UCSD-AML1 (cell line): ENCODE results near the gene ZNF460.
A peak's percentile ranks its signal among the peaks of the same experiment; 100 is the strongest.

Experiments
- DNase-seq: peaks from one replicate; lab custom pipeline; 2025; ENCODE audit not compliant: unreplicated experiment; lab: John Stamatoyannopoulos, UW

Gene ZNF460

DNA sequence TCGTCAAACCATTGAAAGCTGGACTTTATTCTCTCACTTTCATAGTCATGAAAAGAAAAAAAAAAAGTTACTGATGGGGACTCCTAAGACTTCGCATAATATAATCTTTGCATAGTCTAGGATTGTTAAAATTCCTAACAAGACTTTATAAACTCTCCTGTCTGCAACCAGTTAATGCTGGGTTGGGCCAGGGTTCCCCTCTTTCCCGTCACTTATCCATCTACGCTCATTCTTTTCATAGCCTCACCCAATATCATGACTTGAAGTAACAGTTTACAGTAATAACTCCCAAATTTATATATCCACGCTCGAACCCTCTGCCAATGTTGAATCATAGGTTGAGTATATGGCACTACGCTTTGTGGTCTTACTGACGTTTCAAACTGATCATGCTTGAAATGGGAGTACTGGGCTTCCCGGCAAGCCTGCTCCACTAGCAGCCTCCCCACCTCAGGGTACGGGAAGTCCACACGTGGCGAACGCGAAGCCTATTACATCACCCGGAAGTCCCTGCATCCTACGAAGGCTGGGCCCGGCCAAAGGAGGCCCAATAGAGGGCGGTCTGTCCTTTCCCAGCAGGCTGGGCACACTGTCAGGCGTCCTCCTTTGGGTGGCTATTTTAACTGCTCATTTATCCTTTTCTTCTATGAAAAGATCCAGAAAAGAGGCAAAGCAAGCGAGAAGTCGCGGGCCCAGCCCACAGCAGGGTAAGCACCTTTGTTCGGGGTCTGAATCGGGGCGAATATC, 694 bp upstream of the ZNF460 start:
- peak; percentile 91 for DNase-seq

DNA sequence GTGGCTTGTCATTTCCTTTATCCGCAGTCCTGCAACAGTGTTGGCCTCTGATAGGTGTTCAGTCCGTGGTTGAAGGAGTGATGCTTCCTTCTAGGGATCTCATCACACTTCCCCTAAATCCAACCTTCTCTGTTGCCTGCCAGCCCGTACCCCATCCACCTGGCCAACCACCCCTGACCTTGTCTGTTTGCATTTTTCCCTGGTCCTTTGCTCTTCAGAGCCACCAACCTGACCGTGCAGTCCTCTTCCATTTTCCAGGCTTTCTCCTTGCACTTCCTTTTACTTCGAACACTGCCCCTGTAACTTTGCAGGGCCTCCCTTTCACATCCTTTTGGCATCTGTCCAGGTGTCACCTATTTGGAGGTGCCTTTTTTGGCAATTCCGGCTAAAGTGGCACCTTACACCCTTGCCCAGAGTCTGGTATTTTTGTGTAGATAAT, 696 bp downstream of the ZNF460 start:
- DNase-seq, result peak; percentile 35

DNA sequence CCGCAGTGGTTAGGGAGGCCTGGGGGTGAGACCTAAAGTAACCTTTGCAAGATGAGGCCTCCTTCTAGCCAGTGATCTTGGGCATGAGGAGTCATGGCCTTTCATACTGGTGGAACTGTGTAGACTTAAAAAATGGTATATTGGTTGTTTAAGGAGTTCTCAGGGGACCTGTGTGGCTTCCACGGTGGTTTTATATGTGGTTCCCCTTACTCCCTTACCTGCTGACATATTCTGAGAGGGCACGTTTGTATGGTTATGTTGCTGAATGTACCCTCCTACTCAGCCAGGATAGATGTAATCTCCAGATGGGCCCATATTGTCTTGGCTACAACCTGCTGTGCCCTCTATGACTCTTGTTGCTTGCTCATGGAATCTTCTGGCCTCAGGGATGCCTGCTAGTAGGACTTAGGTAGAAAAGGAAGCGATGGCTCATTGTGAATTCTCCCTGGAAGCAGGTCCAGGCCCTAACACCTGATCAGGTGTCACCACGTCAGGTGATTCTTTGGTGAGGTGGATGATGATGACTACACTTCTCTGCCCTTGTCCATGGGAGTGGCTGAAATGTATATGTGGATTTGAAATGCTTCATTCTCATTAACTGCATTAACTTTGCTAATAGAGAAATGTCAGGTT, 1.8 kb downstream of the ZNF460 start:
- no peak for DNase-seq

DNA sequence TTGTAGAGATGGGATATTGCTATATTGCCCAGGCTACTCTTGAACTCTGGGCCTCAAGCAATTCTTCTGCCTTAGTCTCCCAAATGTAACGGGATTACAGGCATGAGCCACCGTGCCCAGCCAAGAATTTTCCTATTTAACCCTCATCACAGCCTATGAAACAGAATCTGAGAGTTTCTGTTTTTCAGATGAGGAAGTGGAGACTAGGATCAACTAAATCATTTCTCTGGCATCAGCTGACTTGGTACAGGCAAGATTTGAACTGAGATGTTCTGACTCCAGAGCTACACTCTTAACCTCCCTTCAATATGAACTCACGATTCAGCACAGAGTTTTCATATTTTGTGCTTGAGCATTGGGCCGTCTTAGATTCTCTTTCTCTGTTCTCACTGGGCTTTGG, 8.1 kb downstream of the ZNF460 start:
- DNase-seq, result no peak

DNA sequence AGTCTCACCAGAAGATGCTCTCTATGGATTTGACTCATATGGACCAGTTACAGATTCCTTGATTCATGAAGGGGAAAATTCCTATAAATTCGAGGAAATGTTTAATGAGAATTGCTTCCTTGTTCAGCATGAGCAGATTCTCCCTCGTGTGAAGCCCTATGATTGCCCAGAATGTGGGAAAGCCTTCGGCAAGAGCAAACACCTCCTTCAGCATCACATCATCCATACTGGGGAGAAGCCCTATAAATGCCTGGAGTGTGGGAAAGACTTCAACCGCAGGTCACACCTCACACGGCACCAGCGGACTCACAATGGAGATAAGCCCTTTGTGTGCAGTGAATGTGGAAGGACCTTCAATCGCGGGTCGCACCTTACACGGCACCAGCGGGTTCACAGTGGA, 10.7 kb downstream of the ZNF460 start:
- DNase-seq, result no peak

DNA sequence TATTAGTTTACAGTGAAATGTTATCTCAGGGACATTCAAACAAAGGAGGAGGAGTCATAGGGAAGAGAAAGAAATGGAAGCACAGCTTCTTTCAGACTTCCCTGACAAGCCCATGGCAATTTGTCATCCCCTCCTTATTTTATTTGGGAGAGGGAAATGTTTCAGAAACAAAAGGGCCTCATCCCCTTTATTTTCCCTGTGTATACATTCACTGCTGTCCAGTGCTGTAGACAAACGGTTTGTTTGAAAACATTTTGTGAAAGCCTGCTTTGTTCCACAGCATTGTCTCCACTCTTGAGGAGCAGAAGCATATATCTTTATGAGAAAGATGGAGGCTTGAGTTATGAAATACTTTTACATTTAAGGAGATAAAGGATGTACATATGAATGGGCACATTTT, 12.3 kb downstream of the ZNF460 start:
- no peak for DNase-seq

DNA sequence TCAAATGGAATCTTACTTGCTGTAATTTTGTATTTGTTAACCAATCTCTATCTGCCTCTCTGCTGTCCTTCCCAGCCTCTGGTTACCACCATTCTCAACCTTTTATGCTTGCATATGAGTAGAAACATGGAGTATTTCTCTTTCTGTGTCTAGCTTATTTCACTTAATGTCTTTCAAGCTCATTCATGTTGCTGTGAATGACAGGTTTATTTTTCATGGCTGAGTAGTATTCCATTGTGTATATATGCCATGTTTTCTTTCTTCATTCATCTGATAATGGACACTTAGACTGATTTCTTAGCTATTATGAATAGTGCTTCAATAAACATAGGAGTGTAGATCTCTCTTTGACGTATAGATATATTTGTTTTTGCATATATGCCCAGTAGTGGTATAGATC, 13.4 kb downstream of the ZNF460 start:
- DNase-seq, result no peak

DNA sequence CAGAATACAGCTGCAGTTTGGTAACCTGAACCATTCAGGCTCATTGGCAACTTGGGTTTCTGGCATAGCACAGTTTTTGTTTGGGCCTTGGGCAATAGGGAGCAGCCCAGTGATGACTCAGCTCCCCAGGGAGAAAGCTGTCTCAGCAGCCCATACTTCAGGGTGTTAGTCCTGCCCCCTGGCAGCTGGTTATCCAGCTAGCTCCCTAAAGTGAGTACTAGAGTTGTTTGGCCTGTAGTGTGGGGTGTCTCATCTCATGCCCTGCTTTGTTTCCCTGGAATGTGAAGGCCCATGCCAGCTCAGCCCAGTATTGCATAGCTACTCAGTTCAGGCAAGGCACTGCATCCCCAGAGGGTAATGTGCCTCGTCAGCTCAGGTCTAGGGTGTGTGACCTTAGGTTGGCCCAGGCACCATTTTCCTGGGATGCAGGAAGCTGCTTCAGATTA, 21.8 kb downstream of the ZNF460 start:
- DNase-seq, result no peak

DNA sequence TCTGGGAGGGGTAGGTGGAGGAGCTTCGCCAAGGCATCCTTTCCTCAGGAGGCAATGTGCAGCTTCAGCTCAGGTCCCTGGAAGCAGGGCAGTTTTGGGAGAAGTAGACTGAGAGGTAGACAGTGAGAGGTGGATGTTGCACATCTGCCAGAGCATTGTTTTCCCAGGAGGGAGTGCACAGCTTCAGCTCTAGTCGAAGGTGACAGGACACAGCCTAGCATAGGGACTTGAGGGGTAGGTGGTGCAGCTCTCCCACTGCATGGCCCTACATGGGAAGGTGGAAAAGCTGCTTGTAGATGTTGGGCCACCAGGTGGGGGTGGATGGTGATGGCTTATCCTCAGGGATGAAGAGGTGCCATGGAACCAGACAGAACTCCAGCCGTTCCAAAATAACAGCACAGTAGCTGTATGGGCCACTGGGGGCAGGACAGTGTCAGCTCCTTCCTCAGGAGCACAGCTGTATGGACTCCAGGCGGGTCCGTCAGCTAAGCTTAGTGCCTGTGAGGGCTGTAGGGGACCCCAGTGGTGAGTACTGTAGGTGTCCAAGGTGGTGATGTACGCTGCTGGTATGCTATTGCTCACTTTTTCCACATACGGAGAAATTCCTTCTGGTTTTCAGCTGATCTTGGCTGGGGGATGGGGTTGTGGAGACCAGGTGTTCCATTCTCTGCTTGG, 22.6 kb downstream of the ZNF460 start:
- DNase-seq, result no peak

DNA sequence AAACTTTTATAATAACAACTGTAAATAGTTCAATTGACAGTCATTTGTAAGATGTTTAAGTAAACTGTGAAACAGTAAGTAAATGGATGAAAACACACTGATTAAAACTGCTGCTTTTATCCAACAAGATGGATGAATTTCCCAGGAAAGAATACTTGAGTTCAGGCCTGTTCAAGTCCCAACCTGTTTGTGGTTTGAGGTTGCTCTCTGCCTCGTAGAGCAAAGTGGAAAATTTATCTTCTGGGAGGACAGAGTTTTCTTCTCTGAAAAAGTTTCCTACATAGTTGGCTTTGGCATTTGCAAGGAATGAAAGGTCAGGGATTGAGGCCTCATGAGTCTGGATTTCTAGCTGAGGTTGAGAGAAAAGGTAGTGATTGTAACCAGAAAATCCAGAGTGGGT, 24.8 kb downstream of the ZNF460 start:
- DNase-seq, result no peak

DNA sequence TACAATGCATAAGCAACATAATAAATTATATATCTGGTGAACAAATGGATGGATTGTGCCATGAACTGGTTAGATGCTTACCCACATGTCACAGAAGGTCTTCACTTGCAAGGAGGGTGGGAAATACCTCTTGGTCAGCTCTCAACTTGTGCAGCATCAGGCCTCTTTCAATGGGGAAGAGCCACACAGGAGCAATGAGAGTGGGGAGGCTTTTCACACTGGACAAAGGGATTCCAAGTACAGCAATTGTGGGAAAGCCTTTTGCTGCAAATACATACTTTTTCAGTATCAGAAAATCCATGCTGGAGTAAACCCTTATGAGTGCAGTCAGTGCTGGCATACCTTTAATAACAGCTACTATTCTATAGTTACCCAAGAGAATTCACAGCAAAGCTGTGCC, 28.2 kb downstream of the ZNF460 start:
- DNase-seq, result no peak

DNA sequence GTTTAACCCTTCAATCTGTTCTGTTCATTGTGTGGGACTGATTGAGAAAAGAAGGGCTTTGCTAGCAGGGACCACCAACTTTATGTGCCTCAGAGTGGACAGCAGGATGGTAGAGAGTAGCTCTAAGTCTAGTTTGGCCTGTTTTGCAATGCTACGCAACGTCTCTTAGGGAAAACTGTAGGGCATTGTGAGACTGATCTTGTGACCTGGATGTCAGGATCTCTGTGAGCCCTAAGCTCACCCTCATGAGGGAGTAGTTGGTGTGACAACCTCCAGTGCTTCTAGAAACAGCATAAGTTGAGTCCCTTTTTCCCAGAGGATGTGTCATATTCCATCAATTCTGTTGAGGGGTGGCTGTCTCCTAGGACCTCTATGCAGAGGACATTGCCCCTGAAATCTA, 30.5 kb downstream of the ZNF460 start:
- DNase-seq, result no peak

DNA sequence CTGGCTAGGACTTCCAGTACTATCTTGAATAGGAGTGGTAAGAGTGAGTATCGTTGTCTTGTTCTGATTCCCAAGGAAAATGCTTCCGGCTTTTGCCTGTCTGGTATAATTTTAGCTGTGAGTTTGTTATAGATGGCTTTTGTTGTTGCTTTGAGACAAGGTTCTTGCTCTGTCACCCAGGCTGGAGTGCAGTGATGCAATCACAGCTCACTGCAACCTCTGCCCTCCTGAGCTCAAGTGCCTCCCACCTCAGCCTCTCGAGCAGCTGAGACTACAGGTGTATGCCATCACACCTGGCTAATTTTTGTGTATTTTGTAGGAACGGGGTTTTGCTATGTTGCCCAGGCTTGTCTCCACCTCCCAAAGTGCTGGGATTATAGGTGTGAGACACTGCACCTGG, 33.9 kb downstream of the ZNF460 start:
- no peak for DNase-seq

DNA sequence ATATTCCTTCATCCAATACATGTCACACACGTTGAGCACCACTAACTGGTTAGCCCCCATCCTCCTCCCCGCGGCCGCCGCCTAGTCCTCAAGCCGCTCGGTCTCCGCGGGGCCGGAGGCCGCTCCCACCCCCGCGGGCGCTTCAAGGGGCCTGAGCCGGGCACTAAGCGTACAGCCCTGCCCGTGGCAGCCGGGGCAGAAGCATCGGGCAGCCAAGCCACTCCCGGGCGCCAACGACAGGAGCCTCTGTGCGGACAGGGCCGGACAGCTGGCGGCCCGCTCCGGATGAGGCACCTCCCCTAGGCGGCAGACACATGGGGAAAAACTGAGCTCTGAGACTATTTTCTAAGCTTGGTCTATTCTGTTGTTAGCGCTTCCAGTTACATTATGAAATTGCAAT, 37.2 kb downstream of the ZNF460 start:
- DNase-seq, result no peak

DNA sequence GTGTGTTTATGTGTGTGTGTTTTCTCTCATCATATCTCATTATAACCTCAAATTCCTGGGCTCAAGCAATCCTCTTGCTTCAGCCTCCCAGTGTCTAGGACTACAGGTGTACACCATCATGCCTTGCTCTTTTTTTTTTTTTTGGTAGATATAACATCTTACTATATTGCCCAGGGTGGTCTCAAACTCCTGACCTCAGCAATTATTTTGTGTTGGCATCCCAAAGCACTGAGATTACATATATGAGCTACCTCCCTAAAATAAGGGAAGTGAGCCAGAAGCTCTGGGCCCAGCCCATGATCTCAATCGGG, 39.5 kb downstream of the ZNF460 start:
- DNase-seq, result no peak

DNA sequence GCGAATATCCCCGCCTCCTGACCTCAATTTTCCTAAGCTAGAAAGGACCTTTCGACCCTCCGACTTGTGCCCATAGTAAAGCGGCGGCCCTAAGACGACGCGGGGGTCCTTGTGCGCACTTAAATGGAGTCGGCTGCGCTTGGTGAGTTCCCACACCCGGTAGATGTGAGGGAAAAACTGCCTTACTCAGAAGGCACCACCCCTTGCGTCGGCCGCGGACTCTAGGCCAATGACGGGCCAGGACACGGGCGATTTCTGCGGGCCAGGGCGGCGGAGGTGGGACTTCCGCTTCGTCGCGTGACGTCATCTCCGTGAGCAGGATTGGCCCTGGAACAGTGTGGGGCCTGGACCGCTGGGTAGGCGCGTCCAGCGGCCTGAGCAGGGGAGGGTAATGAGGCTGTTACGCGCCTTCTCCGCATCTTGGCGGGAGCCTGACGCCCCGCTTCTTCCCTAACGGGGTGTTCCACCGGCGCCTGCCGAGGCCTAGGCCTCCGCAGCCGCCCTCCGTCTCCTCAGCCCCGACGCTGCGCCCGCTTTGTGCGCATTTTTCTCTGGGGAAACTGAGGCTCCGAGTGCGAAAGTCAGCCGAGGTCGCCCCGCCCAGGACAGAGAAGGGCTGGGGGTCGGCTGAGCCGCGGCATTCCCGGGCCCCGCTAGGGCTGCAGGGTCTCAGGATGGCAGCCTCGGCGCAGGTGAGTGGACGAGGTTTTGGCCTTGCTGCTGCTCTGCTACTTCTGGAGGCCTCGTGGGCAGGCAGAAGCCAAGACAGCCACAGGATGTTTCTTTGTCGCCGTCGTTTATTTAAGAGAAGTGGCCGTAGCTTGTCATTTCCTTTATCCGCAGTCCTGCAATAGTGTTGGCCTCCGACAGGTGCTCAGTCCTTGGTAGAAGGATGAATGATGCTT, 40.1 kb downstream of the ZNF460 start, which contains the start of gene ZNF543:
Gene ZNF543, plus strand, starts transcription at position 293 of the 905 bp plus-strand sequence. Its CDS starts 382 bp downstream, at position 675.
- DNase-seq, result peak; percentile 96

DNA sequence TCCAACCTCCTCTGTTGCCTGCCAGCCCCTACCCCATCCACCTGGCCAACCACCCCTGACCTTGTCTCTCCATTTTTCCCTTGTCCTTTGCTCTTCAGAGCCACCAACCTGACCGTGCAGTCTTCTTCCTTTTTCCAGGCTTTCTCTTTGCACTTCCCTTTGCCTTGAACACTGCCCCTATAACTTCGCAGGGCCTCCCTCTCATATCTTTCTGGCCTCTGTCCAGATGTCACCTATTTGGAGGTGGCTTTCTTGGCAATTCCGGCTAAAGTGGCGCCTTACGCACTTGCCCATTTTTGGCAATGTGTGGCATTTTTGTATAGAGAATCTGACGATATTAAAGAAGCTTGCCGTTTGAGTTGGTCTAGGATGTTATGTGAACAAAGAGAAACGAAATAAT, 40.8 kb downstream of the ZNF460 start:
- DNase-seq, result no peak

DNA sequence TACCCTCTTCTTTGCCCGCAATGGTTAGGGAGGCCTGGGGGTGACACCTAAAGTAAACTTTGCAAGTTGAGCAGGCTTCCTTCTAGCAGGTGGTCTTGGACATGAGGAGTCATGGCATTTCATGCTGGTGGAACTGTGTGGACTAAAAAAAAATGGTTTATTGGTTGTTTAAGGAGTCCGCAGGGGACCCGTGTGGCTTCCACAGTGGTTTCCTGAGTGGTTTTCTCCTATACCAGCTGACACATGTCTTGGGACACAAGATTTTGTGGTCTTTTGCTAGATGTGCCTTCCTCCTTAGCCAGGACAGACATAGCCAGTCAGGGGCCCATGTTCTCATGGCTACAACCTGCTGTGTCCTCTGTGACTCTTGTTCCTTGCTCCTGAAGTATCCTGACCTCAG, 41.5 kb downstream of the ZNF460 start:
- DNase-seq, result peak; percentile 16

DNA sequence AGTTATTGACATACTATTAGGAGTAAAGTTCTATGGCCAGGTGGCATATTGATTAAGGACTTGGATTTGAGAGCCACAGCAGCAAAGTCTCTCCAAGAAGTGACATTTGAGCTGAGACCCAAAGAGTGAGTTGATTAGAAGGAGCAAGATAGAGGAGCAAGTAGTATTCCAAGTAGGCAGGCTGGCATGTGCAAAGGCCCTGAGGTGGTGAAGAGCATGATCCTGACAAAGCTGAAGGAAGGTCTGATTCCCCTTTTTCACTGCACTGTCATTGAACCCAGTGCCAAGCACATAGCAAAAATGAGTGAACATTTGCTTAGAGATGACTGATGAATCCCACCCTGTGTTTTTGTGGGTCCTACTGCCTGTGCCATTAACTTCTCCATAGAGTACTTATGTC, 44.7 kb downstream of the ZNF460 start:
- no peak for DNase-seq

DNA sequence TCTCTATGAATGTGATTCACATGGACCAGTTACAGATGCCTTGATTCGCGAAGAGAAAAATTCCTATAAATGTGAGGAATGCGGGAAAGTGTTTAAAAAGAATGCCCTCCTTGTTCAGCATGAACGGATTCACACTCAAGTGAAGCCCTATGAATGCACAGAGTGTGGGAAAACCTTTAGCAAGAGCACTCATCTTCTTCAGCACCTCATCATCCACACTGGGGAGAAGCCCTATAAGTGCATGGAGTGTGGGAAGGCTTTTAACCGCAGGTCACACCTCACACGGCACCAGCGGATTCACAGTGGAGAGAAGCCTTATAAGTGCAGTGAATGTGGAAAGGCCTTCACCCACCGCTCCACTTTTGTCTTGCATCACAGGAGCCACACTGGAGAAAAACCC, 47.7 kb downstream of the ZNF460 start:
- DNase-seq, result no peak

DNA sequence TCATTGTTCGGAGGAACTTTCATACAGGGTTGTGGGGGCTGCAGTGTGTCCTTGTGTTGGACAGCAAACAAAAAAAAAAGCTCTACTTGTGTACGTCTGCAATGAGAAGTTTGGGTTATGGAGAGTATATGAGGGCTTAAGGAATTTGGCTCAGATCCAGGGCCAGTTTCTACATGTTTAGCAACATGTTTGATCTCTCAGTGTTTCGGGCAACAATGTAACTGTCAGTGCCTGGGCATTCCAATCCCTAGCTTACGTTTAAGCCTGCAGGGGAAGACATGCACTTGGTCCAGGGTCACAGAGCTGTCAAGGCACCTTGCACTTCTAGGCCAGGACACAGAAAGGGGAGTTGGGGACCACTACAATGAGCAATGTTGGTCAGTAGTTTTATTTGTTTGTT, 53.9 kb downstream of the ZNF460 start:
- no peak for DNase-seq
